GM12878 (cell line): ENCODE results near the gene CD9. TPM values are rescaled to one million over a fixed set of nuclear protein-coding genes. Genes with fewer than 3 reads are reported as not detected.

Experiments used
- ATAC-seq: fragments of 200-7000 bp; cut with Tn5 transposase; 3 replicates; pipeline ENCODE4 v1.9.1; 2020; ENCODE audit warnings: mild to moderate bottlenecking, moderate library complexity
- BruUV-seq: library from RNA; stranded (reverse); fragments of 400-500 nt; replicated peaks from 2 replicates; lab custom pipeline; 2021; lab: Mats Ljungman, UMichigan
- CTCF ChIA-PET: fragments of 300-600 bp; sonication (Branson Sonifier 250); formaldehyde crosslinking; extraction: SDS; loops from one replicate; lab custom pipeline; 2021; ENCODE audit warnings: inconsistent platforms; lab: Yijun Ruan, JAX
- POLR2A ChIA-PET: fragments of 350-600 bp; formaldehyde crosslinking; extraction: SDS; loops from one replicate; lab custom pipeline; 2021; ENCODE audit warnings: inconsistent platforms; lab: Charles Lee
- RAD21 ChIA-PET: fragments of 300-600 bp; sonication (Branson Sonifier 250); formaldehyde crosslinking; loops from one replicate; lab custom pipeline; 2023; ENCODE audit warnings: antibody characterized with exemption; ENCODE audit not compliant: unreplicated experiment; lab: Charles Lee
- SMC1A ChIA-PET: fragments of 300-600 bp; sonication (Branson Sonifier 250); formaldehyde crosslinking; loops from one replicate; lab custom pipeline; 2023; ENCODE audit not compliant: unreplicated experiment, uncharacterized antibody; lab: Charles Lee
- DNase-seq: peaks from one replicate; pipeline ENCODE4 v3.0.0-alpha.2; 2011; ENCODE audit warnings: low read depth, low spot score
- FAIRE-seq: peaks from 3 replicates; lab custom pipeline; 2011; peaks lifted over from hg19 to GRCh38; lab: Jason Lieb, UNC
- H2AFZ ChIP-seq: 2 replicates; pipeline ENCODE4 v1.6.0; 2011; ENCODE audit warnings: low read depth, low read length, control low read depth; ENCODE audit not compliant: control insufficient read depth
- H3K27ac ChIP-seq: 2 replicates; pipeline ENCODE4 v1.5.1; 2011; ENCODE audit warnings: control low read depth; ENCODE audit not compliant: control insufficient read depth, insufficient read depth
- H3K27me3 ChIP-seq, 2 experiments: replicated peaks in 1 of 2; 2 replicates each; pipeline versions ENCODE4 v1.6.0 to v1.6.1; 2011; ENCODE audit warnings: low read length in 1 of 2; ENCODE audit not compliant: control insufficient read depth in 2 of 2, insufficient read depth in 2 of 2
- H3K36me3 ChIP-seq, 2 experiments: 2 replicates each; pipeline ENCODE4 v1.5.1; 2011; ENCODE audit warnings: low read length in 1 of 2; ENCODE audit not compliant: control insufficient read depth in 2 of 2, insufficient read depth in 2 of 2
- H3K4me1 ChIP-seq: 2 replicates; pipeline ENCODE4 v1.6.1; 2011; ENCODE audit warnings: mild to moderate bottlenecking, low read length, moderate library complexity, mixed read lengths; ENCODE audit not compliant: control insufficient read depth, insufficient read depth
- H3K4me2 ChIP-seq: 2 replicates; pipeline ENCODE4 v1.6.0; 2011; ENCODE audit warnings: control low read depth; ENCODE audit not compliant: control insufficient read depth, insufficient read depth
- H3K4me3 ChIP-seq: fragments of 200-600 bp; sonication (generic); 2 replicates; pipeline ENCODE4 v1.5.1; 2016
- H3K79me2 ChIP-seq: 2 replicates; pipeline ENCODE4 v1.6.0; 2011; ENCODE audit warnings: low read length; ENCODE audit not compliant: control insufficient read depth, insufficient read depth
- H3K9ac ChIP-seq: 2 replicates; pipeline ENCODE4 v1.8.0; 2011; ENCODE audit warnings: low read length, control low read depth, mixed read lengths; ENCODE audit not compliant: control insufficient read depth, insufficient read depth
- H3K9me3 ChIP-seq: replicated peaks from 3 replicates; pipeline ENCODE4 v1.5.1; 2011; ENCODE audit warnings: mild to moderate bottlenecking, low read length; ENCODE audit not compliant: control insufficient read depth, insufficient read depth
- H4K20me1 ChIP-seq: 2 replicates; pipeline ENCODE4 v1.6.0; 2011; ENCODE audit not compliant: control insufficient read depth, insufficient read depth
- CREM ChIP-seq: IDR thresholded peaks from 2 replicates; pipeline ENCODE4 v1.6.1; 2014; ENCODE audit warnings: antibody characterized with exemption, low read depth
- GATAD2B ChIP-seq: fragments of 450-650 bp; conservative IDR thresholded peaks from 2 replicates; pipeline ENCODE4 v1.6.1; 2017; ENCODE audit warnings: low read depth, mild to moderate bottlenecking, moderate library complexity
- NR2C2 ChIP-seq: IDR thresholded peaks from 2 replicates; pipeline ENCODE4 v1.6.1; 2011; ENCODE audit warnings: borderline replicate concordance, low read depth; ENCODE audit not compliant: control insufficient read depth, insufficient read length
- PAX8 ChIP-seq: fragments of 450-650 bp; IDR thresholded peaks from 2 replicates; pipeline ENCODE4 v1.6.1; 2017; ENCODE audit warnings: mild to moderate bottlenecking, moderate library complexity
- POU2F2 ChIP-seq: IDR thresholded peaks from 3 replicates; pipeline ENCODE4 v1.6.1; 2011; ENCODE audit warnings: low read depth, mild to moderate bottlenecking, low read length, borderline replicate concordance
- SRF ChIP-seq, 2 experiments: IDR thresholded peaks; 2 replicates each; pipeline ENCODE4 v1.6.1; 2011; ENCODE audit warnings: low read depth in 2 of 2, low read length in 2 of 2, mild to moderate bottlenecking in 1 of 2, moderate library complexity in 1 of 2
- WGBS: methylation state at CpG from one replicate; pipeline ENCODE4 v1.1.6; 2016; ENCODE audit warnings: low lambda C conversion rate; ENCODE audit not compliant: insufficient replicate concordance, insufficient coverage; ENCODE audit errors: missing lambda C conversion rate; 5-methylcytosine and 5-hydroxymethylcytosine counted together
- in situ Hi-C: fragments of 300-500 bp; cut with MboI; formaldehyde crosslinking; loops from 9 replicates; pipeline ENCODE4 v1.14.3; 2018; ENCODE audit warnings: mixed read lengths
- intact Hi-C: fragments of 100-400 bp; cut with micrococcal nuclease; formaldehyde crosslinking; loops from one replicate; pipeline ENCODE4 v1.14.2; 2022; ENCODE audit not compliant: unreplicated experiment
- polyA plus RNA-seq, 11 experiments: library from polyadenylated mRNA; depleted of rRNA in 4 of 11; unstranded in 6 of 11; stranded (reverse) in 5 of 11; fragments of >200 nt; fragmentation: Nextera tagmentation in 4 of 11; fragmentation: Illumina TruSeq in 1 of 11; extraction: Ambion mirVana in 4 of 11; extraction: Trizol in 1 of 11; gene quantifications; 1 replicate in 1 of 11; 2 replicates in 10 of 11; pipeline versions ENCODE4 v1.2.1 to v1.2.3, GENCODE V29; 2011 to 2016; ENCODE audit warnings: inconsistent platforms in 2 of 11, missing spikeins in 2 of 11, low read depth in 1 of 11
- total RNA-seq, 4 experiments: library from RNA; depleted of rRNA in 3 of 4; stranded (reverse); fragments of >200 nt in 3 of 4; fragmentation: Illumina TruSeq in 1 of 4; extraction: Trizol in 1 of 4; gene quantifications; 2 replicates each; pipeline versions ENCODE4 v1.2.1 to v1.2.3, GENCODE V29; 2013 to 2021
- TF ChIP-seq, protein P1 (sequence below): fragments of 450-650 bp; formaldehyde crosslinking; IDR thresholded peaks from 2 replicates; pipeline ENCODE4 v1.4.0; 2022; ENCODE audit warnings: mild to moderate bottlenecking, moderate library complexity
- TF ChIP-seq, protein P2 (sequence below): fragments of 450-650 bp; formaldehyde crosslinking; IDR thresholded peaks from 2 replicates; pipeline ENCODE4 v1.5.0; 2022; ENCODE audit warnings: mild to moderate bottlenecking, missing genetic modification characterization

CD9 gene
- total and polyA plus RNA-seq, 10 of the 15 experiments (the other 5 are each of a cell fraction or from before 2014, with no cell fraction given) = 4.8 to 29.9 (median 9.7) TPM

GRCh38 chr12:6285532-6286306, 85.5 kb downstream of the CD9 start:
- Histone ChIP-seq H3K4me3 (no peak overlapping the region), H2AFZ (no peak overlapping the region), H3K36me3 (no peaks in the 10 kb centered on the region), H3K4me2 (no peak overlapping the region), H3K9me3 (no peaks in the 10 kb centered on the region), H3K27ac (no peak overlapping the region)
- in situ Hi-C loops = loop anchor here (5.0 kb wide), 2 partner anchors 223 to 298 kb away; no protein-coding TSS in a partner anchor
- no TSS peak for BruUV-seq
- FAIRE-seq = no peak
- ChIA-PET CTCF (interaction anchor here (0.7 to 8.0 kb wide), 29 partner anchors 8 to 535 kb away, joined by 3 to 147 read pairs (median 6); partner anchors contain the start of gene CD9), RAD21 (interaction anchor here (0.8 to 4.4 kb wide), 22 partner anchors 9 to 297 kb away, joined by 3 to 38 read pairs (median 4); no protein-coding TSS in a partner anchor)
- TF ChIP-seq, protein P1, sequence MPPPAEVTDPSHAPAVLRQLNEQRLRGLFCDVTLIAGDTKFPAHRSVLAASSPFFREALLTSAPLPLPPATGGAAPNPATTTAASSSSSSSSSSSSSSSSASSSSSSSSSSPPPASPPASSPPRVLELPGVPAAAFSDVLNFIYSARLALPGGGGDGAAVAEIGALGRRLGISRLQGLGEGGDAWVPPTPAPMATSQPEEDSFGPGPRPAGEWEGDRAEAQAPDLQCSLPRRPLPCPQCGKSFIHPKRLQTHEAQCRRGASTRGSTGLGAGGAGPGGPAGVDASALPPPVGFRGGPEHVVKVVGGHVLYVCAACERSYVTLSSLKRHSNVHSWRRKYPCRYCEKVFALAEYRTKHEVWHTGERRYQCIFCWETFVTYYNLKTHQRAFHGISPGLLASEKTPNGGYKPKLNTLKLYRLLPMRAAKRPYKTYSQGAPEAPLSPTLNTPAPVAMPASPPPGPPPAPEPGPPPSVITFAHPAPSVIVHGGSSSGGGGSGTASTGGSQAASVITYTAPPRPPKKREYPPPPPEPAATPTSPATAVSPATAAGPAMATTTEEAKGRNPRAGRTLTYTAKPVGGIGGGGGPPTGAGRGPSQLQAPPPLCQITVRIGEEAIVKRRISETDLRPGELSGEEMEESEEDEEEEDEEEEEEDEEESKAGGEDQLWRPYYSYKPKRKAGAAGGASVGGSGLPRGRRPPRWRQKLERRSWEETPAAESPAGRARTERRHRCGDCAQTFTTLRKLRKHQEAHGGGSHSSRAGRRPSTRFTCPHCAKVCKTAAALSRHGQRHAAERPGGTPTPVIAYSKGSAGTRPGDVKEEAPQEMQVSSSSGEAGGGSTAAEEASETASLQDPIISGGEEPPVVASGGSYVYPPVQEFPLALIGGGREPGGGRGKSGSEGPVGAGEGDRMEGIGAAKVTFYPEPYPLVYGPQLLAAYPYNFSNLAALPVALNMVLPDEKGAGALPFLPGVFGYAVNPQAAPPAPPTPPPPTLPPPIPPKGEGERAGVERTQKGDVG (CRISPR knock-in tag) = no peak
- TF ChIP-seq NR2C2 (no peak), CREM (no peak), POU2F2 (no peak), PAX8 (no peak), SRF (IDR thresholded peaks at IDR 0.05; ENCODE audit: low read depth in 2 of 2, low read length in 2 of 2) (no peak), GATAD2B (no peak)
- TF ChIP-seq, protein P2, sequence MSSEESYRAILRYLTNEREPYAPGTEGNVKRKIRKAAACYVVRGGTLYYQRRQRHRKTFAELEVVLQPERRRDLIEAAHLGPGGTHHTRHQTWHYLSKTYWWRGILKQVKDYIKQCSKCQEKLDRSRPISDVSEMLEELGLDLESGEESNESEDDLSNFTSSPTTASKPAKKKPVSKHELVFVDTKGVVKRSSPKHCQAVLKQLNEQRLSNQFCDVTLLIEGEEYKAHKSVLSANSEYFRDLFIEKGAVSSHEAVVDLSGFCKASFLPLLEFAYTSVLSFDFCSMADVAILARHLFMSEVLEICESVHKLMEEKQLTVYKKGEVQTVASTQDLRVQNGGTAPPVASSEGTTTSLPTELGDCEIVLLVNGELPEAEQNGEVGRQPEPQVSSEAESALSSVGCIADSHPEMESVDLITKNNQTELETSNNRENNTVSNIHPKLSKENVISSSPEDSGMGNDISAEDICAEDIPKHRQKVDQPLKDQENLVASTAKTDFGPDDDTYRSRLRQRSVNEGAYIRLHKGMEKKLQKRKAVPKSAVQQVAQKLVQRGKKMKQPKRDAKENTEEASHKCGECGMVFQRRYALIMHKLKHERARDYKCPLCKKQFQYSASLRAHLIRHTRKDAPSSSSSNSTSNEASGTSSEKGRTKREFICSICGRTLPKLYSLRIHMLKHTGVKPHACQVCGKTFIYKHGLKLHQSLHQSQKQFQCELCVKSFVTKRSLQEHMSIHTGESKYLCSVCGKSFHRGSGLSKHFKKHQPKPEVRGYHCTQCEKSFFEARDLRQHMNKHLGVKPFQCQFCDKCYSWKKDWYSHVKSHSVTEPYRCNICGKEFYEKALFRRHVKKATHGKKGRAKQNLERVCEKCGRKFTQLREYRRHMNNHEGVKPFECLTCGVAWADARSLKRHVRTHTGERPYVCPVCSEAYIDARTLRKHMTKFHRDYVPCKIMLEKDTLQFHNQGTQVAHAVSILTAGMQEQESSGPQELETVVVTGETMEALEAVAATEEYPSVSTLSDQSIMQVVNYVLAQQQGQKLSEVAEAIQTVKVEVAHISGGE = no peak
- TF ChIP-seq, all 136 proteins: peak for 0
- intact Hi-C loops = loop anchor here (1.0 to 2.0 kb wide), 3 partner anchors 90 to 297 kb away; no protein-coding TSS in a partner anchor
- ChIA-PET POLR2A (no interaction called here), SMC1A (interaction anchor here (0.7 to 10.3 kb wide), 26 partner anchors 9 to 298 kb away, joined by 3 to 107 read pairs (median 4); partner anchors contain the start of gene CD9)
- no peaks in the 10 kb centered on the region for H3K4me1 ChIP-seq
- no peak for ATAC-seq
- DNase-seq = no peak
- H3K79me2 ChIP-seq = no peaks in the 10 kb centered on the region
- H4K20me1 ChIP-seq = no peaks in the 10 kb centered on the region
- no peak overlapping the region for H3K9ac ChIP-seq
- 0% methylated on average over 1 of the region's 1 CpG for WGBS
- no peaks in the 10 kb centered on the region; a peak in 1 of 4 replicates for H3K27me3 ChIP-seq
